Muscle of leg (tissue), 11 donors: ENCODE measurements around the gene SPTB. TPM values are rescaled to one million over a fixed set of nuclear protein-coding genes. Genes with fewer than 3 reads are reported as not detected.

Experiments used
- DNase-seq: peaks from one replicate; pipeline ENCODE4 v3.0.0; 2013
- H3K27ac ChIP-seq: one replicate; pipeline ENCODE4 v1.5.1; 2013; ENCODE audit warnings: mild to moderate bottlenecking, low read length, control low read depth
- H3K27me3 ChIP-seq: one replicate; pipeline ENCODE4 v1.6.1; 2013; ENCODE audit warnings: low read length; ENCODE audit not compliant: control insufficient read depth, insufficient read depth
- H3K36me3 ChIP-seq: one replicate; pipeline ENCODE4 v1.6.1; 2013; ENCODE audit warnings: low read length; ENCODE audit not compliant: control insufficient read depth, insufficient read depth
- H3K4me1 ChIP-seq: one replicate; pipeline ENCODE4 v1.6.1; 2013; ENCODE audit warnings: low read length; ENCODE audit not compliant: control insufficient read depth, insufficient read depth
- H3K4me3 ChIP-seq: one replicate; pipeline ENCODE4 v1.5.1; 2013; ENCODE audit warnings: low read length, control low read depth
- H3K9me3 ChIP-seq: replicated peaks from 2 replicates; pipeline ENCODE4 v1.6.1; 2013; ENCODE audit warnings: low read depth, low read length; ENCODE audit not compliant: control insufficient read depth
- WGBS: methylation state at CpG from one replicate; pipeline ENCODE4 v1.1.5; 2013; ENCODE audit warnings: missing lambda C conversion rate; ENCODE audit not compliant: insufficient coverage; 5-methylcytosine and 5-hydroxymethylcytosine counted together
- polyA plus RNA-seq, 8 donors: library from polyadenylated mRNA; unstranded; fragments of 120-200 nt; gene quantifications; one replicate each; pipeline versions ENCODE4 v1.2.1 to v1.2.3, GENCODE V29; 2013; ENCODE audit warnings: inconsistent platforms in 1 of 8, low replicate concordance in 1 of 8; ENCODE audit not compliant: insufficient read length in 8 of 8, insufficient read depth in 1 of 8
- total RNA-seq: library from RNA; stranded (reverse); fragments of 120-200 nt; gene quantifications from one replicate; pipeline ENCODE4 v1.2.4, GENCODE V29; 2013

The SPTB gene
- total and polyA plus RNA-seq, 9 donors = 80.2 to 202 (median 126) TPM

DNA sequence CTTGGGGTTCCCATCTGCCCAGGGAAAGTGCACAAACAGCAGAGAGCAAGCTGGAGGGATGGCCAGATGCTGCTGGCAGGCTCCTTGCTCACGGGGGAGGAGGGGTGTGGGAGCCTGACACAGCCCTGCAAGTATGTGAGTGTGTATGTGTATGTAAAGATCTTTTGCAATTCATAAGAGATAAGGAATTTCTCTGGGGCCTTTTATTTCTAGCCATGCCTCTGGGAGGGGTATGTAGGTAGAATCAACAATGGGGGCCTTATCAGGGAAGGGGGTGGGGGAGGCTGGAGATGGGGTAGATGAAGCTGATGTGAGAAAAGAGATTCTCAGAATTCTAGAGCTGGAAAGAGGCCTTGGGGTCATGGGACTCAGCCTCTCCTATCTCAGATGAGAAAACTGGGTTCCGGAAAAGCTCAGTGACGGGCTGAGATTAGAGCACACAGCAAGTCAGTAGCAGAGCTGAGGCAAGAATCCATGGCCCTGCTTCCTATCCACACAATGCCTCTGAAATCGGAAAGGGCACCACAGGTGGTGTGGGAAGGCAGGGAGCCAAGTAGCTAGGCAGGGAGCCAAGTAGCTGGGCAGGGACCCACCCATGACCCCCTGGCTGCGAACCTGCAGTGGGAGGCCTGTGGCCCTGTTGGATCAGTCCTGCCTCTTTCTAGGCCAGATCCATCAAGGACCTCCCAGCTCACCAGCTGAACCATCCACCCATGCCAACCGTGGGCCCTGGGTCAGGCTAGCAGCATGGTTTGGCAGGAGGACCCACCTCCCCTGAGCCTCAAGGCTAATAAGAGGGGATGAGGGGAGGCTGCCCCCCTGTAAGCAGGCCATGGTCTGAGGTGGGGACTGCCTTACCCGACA, 120.8 kb downstream of the SPTB start:
- no peak overlapping the region for H3K4me3 ChIP-seq
- no peaks in the 10 kb centered on the region for H3K9me3 ChIP-seq
- peaks cover 3% of the 10 kb centered on the region for H3K27me3 ChIP-seq
- WGBS = 56% methylated on average over 2 of the region's 7 CpGs
- H3K36me3 ChIP-seq = peaks cover 7% of the 10 kb centered on the region
- DNase-seq = peak; percentile 88
- H3K4me1 ChIP-seq = peaks cover 73% of the 10 kb centered on the region
- peak overlapping the region; percentile 71 for H3K27ac ChIP-seq

DNA sequence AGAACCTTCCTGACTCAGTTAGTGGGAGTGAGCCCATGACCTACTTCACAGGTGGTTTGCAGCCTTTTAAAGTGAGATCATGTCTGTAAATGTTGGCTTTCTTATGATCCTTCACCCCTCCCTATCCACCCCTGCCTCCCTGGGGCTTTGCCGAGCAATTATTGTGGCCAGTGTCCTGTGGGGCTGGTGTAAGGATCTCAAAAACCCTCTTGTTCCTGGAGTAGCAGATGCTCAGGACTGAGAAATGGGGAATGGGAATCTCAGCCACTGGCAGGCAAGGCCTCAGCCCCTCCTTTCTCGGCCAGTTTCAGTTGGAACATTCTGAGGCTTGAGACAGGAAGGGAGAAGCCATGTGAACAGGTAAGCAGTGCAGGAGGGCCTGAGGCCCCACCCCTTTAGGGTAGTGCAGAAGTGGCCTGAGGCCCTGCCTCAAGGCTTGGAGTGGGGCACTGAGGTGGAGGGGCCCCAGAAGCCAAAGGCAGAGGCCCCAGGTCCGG, 121.6 kb downstream of the SPTB start:
- peak; percentile 53 for DNase-seq
- H3K36me3 ChIP-seq = peaks cover 4% of the 10 kb centered on the region
- no peaks in the 10 kb centered on the region for H3K27me3 ChIP-seq
- no peaks in the 10 kb centered on the region for H3K9me3 ChIP-seq
- H3K4me1 ChIP-seq = peaks cover 65% of the 10 kb centered on the region
- H3K4me3 ChIP-seq = no peak overlapping the region
- H3K27ac ChIP-seq = peak overlapping the region; percentile 71
- 33% methylated on average over 3 of the region's 3 CpGs for WGBS

GRCh38 chr14:64757601-64758000, 122.1 kb downstream of the SPTB start:
- H3K4me1 ChIP-seq = peaks cover 60% of the 10 kb centered on the region
- peak overlapping the region; percentile 71 for H3K27ac ChIP-seq
- no peaks in the 10 kb centered on the region for H3K9me3 ChIP-seq
- no peak overlapping the region for H3K4me3 ChIP-seq
- no peak for DNase-seq
- WGBS = no CpG with 5 or more reads among the region's 3 CpGs
- no peaks in the 10 kb centered on the region for H3K27me3 ChIP-seq
- H3K36me3 ChIP-seq = peaks cover 9% of the 10 kb centered on the region

GRCh38 chr14:64756712-64757111, 123.0 kb downstream of the SPTB start:
- Histone ChIP-seq H3K36me3 (peaks cover 11% of the 10 kb centered on the region), H3K4me3 (no peak overlapping the region), H3K27ac (no peak overlapping the region), H3K27me3 (no peaks in the 10 kb centered on the region), H3K9me3 (no peaks in the 10 kb centered on the region), H3K4me1 (peaks cover 51% of the 10 kb centered on the region)
- WGBS = 81% methylated on average over 2 of the region's 5 CpGs
- DNase-seq = no peak

DNA sequence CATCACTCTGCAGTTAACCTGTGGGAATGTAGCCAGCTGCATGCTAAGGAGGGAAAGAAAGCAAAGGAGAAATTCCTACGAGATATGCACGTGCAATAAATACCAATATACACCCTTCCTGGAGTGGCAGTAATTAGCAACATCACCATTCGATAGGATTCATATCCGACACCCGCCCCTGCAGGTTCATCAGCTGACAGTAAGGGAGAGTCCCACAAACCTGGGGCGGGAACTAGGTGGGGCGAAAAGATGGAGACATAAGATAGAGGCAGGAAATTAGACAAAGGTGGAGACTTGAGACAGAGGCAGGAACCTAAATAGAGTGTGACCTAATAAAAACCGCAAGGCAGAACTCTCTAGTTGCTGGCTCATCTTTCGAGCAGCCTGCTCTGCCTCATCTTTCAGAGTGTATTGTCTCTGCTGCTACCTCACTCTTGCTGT, 123.9 kb downstream of the SPTB start:
- H3K36me3 ChIP-seq = peaks cover 10% of the 10 kb centered on the region
- WGBS = 44% methylated on average over 5 of the region's 9 CpGs
- no peaks in the 10 kb centered on the region for H3K9me3 ChIP-seq
- peaks cover 42% of the 10 kb centered on the region for H3K4me1 ChIP-seq
- H3K27me3 ChIP-seq = no peaks in the 10 kb centered on the region
- no peak for DNase-seq
- H3K4me3 ChIP-seq = no peak overlapping the region
- no peak overlapping the region for H3K27ac ChIP-seq

- Histone ChIP-seq H3K27me3 (no peaks in the 10 kb centered on the region), H3K36me3 (peaks cover 10% of the 10 kb centered on the region), H3K4me1 (peaks cover 31% of the 10 kb centered on the region), H3K4me3 (no peak overlapping the region), H3K27ac (no peak overlapping the region), H3K9me3 (no peaks in the 10 kb centered on the region)
- DNase-seq = no peak
- WGBS = 92% methylated on average over 5 of the region's 5 CpGs
Measured at GRCh38 chr14:64754685-64755084, 125.0 kb downstream of the SPTB start.

DNA sequence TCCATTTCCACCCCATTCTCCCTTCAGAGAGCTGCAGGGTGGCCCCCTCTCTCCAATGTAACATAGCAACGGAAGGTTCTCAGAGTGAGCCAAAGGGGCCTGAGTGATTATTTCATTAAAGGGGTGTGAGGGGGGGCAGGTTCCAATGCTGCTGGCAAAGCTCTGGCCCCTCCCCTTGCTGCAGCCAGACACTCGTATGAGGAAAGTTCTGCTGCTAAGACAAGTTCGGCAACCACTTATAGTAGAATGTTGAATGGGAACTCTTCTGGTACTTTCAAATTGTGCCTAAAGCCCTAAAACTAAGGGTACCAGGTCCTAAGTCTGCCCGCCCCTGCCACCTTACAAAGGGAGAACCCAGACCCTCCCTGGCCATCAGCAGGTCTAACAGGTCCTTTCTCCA, 125.7 kb downstream of the SPTB start:
- peaks cover 15% of the 10 kb centered on the region for H3K36me3 ChIP-seq
- DNase-seq = no peak
- peaks cover 24% of the 10 kb centered on the region for H3K4me1 ChIP-seq
- H3K27ac ChIP-seq = no peak overlapping the region
- 100% methylated on average over 1 of the region's 4 CpGs for WGBS
- no peaks in the 10 kb centered on the region for H3K27me3 ChIP-seq
- H3K4me3 ChIP-seq = no peak overlapping the region
- H3K9me3 ChIP-seq = no peaks in the 10 kb centered on the region

DNA sequence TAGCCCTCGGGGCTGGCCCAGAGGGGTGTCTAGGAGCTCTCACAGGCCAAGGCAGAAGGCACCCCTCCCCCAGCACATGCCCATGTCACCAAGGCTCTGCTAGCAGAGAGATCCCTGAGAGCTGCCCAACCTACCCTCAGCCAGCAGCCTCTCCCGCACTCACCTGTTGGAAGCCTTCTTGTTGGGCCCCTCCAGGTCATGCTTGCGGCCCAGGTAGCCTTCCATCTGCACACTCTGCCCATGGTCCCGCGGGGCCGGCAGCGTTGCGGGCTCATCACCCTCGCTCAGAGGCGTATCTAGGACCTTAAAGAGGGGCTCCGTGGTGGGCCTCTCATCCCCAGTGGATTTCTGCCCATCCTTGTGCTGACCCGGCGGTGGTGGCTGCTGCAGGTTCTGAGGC, 126.3 kb downstream of the SPTB start:
- 75% methylated on average over 2 of the region's 13 CpGs for WGBS
- H3K36me3 ChIP-seq = peaks cover 19% of the 10 kb centered on the region
- no peaks in the 10 kb centered on the region for H3K27me3 ChIP-seq
- H3K4me1 ChIP-seq = peaks cover 18% of the 10 kb centered on the region
- DNase-seq = no peak
- no peaks in the 10 kb centered on the region for H3K9me3 ChIP-seq
- H3K4me3 ChIP-seq = no peak overlapping the region
- H3K27ac ChIP-seq = no peak overlapping the region

DNA sequence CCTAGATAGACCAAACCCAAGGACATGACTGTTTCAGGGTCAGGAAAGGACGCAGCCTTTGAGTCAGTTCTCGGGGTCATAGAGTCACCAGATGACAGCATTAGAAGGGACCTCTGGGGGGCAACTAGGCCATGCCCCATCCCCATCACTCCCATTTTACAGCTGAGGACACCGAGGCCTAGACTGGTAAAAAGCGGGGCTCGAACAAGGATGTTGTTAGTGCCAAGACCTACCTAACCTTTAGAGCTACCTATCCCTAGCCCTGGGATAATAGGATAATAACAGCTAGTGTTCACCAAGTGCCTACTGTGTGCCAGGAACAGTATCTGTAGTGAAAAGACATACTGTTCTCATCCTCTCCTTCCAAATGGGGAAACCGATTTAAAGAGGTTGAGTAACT, 126.8 kb downstream of the SPTB start:
- Histone ChIP-seq H3K4me1 (peaks cover 13% of the 10 kb centered on the region), H3K27ac (no peak overlapping the region), H3K36me3 (peaks cover 23% of the 10 kb centered on the region), H3K27me3 (no peaks in the 10 kb centered on the region), H3K4me3 (no peak overlapping the region), H3K9me3 (no peaks in the 10 kb centered on the region)
- DNase-seq = no peak
- 94% methylated on average over 2 of the region's 6 CpGs for WGBS

- H3K4me3 ChIP-seq = no peak overlapping the region
- peaks cover 56% of the 10 kb centered on the region for H3K36me3 ChIP-seq
- peaks cover 5% of the 10 kb centered on the region for H3K4me1 ChIP-seq
- H3K9me3 ChIP-seq = no peaks in the 10 kb centered on the region
- 91% methylated on average over 50 of the region's 51 CpGs for WGBS
- DNase-seq = no peak
- H3K27ac ChIP-seq = no peak overlapping the region
- no peaks in the 10 kb centered on the region for H3K27me3 ChIP-seq
Measured at GRCh38 chr14:64748995-64749714, 130.6 kb downstream of the SPTB start.
